HepG2 (cell line): Measurements from ENCODE around the gene TRAPPC12. TPM values are rescaled to one million over a fixed set of nuclear protein-coding genes. Genes with fewer than 3 reads are reported as not detected.

Source experiments
- ARHGAP35 ChIP-seq: sonication (generic); formaldehyde crosslinking; IDR thresholded peaks from 2 replicates; pipeline ENCODE4 v1.9.0; 2022; ENCODE audit warnings: mild to moderate bottlenecking, inconsistent platforms, moderate library complexity, missing genetic modification reagents, borderline replicate concordance
- ARNT2 ChIP-seq: sonication (generic); formaldehyde crosslinking; IDR thresholded peaks from 2 replicates; pipeline ENCODE4 v1.8.0; 2022; ENCODE audit warnings: mild to moderate bottlenecking, low read depth, missing genetic modification reagents, moderate library complexity
- HNRNPH1 ChIP-seq: fragments of 200-400 bp; formaldehyde crosslinking; optimal IDR thresholded peaks from 2 replicates; pipeline ENCODE3; 2017; ENCODE audit warnings: mild to moderate bottlenecking, low read depth, low read length
- HNRNPK ChIP-seq: fragments of 200-400 bp; formaldehyde crosslinking; IDR thresholded peaks from 2 replicates; pipeline ENCODE4 v1.6.1; 2018; ENCODE audit warnings: low read length, low read depth, moderate library complexity, mild to moderate bottlenecking; ENCODE audit not compliant: poor library complexity, severe bottlenecking
- HNRNPL ChIP-seq: fragments of 200-400 bp; formaldehyde crosslinking; IDR thresholded peaks from 2 replicates; pipeline ENCODE4 v1.6.1; 2017; ENCODE audit warnings: mild to moderate bottlenecking, low read depth, low read length
- ISX ChIP-seq: sonication (generic); formaldehyde crosslinking; conservative IDR thresholded peaks from 2 replicates; pipeline ENCODE4 v1.5.0; 2020; ENCODE audit warnings: missing genetic modification reagents
- JUN ChIP-seq: sonication (generic); formaldehyde crosslinking; IDR thresholded peaks from 2 replicates; pipeline ENCODE4 v1.4.0; 2020; ENCODE audit warnings: mild to moderate bottlenecking, missing genetic modification reagents
- MED8 ChIP-seq: sonication (generic); formaldehyde crosslinking; IDR thresholded peaks from 2 replicates; pipeline ENCODE4 v1.8.1; 2023; ENCODE audit warnings: mild to moderate bottlenecking, missing genetic modification reagents; ENCODE audit not compliant: insufficient replicate concordance
- MEIS2 ChIP-seq: sonication (generic); formaldehyde crosslinking; IDR thresholded peaks from 2 replicates; pipeline ENCODE4 v1.9.0; 2021; ENCODE audit warnings: mild to moderate bottlenecking, missing genetic modification reagents
- NFIC ChIP-seq: IDR thresholded peaks from 2 replicates; pipeline ENCODE4 v1.6.1; 2012; ENCODE audit warnings: mild to moderate bottlenecking, low read length, inconsistent platforms
- NFKB2 ChIP-seq: sonication (generic); formaldehyde crosslinking; IDR thresholded peaks from 2 replicates; pipeline ENCODE4 v1.4.0; 2020; ENCODE audit warnings: missing genetic modification reagents, borderline replicate concordance
- NFKBIZ ChIP-seq: IDR thresholded peaks from 2 replicates; pipeline ENCODE4 v1.6.1; 2018; ENCODE audit warnings: missing genetic modification reagents, missing compliant biosample characterization
- NFYC ChIP-seq: IDR thresholded peaks from 2 replicates; pipeline ENCODE4 v1.6.1; 2016; ENCODE audit warnings: missing genetic modification reagents, missing compliant biosample characterization
- PRPF4 ChIP-seq: fragments of 200-400 bp; formaldehyde crosslinking; IDR thresholded peaks from 2 replicates; pipeline ENCODE4 v1.6.1; 2016; ENCODE audit warnings: low read length, low read depth; ENCODE audit not compliant: poor library complexity, severe bottlenecking
- RBAK ChIP-seq: sonication (generic); formaldehyde crosslinking; IDR thresholded peaks from 2 replicates; pipeline ENCODE4 v1.5.1; 2020; ENCODE audit warnings: mild to moderate bottlenecking, missing genetic modification reagents
- RCOR2 ChIP-seq: IDR thresholded peaks from 2 replicates; pipeline ENCODE4 v1.6.1; 2016; ENCODE audit warnings: missing biosample characterization, missing genetic modification reagents
- SIX1 ChIP-seq: sonication (generic); formaldehyde crosslinking; IDR thresholded peaks from 2 replicates; pipeline ENCODE4 v1.4.0; 2020; ENCODE audit warnings: missing genetic modification reagents, borderline replicate concordance
- THAP9 ChIP-seq: sonication (generic); formaldehyde crosslinking; IDR thresholded peaks from 2 replicates; pipeline ENCODE4; 2020; ENCODE audit warnings: missing genetic modification reagents, mild to moderate bottlenecking, borderline replicate concordance
- YEATS2 ChIP-seq: sonication (generic); formaldehyde crosslinking; IDR thresholded peaks from 2 replicates; pipeline ENCODE4 v1.4.0; 2020; ENCODE audit warnings: missing genetic modification reagents, borderline replicate concordance
- ZFP1 ChIP-seq: IDR thresholded peaks from 2 replicates; pipeline ENCODE4 v1.6.1; 2016
- ZFP36L2 ChIP-seq: sonication (generic); formaldehyde crosslinking; IDR thresholded peaks from 2 replicates; pipeline ENCODE4 v1.4.0; 2020; ENCODE audit warnings: missing genetic modification reagents
- ZFP90 ChIP-seq: sonication (generic); formaldehyde crosslinking; IDR thresholded peaks from 2 replicates; pipeline ENCODE4 v1.8.0; 2022; ENCODE audit warnings: missing genetic modification reagents, mild to moderate bottlenecking, inconsistent platforms, borderline replicate concordance
- ZNF12 ChIP-seq: sonication (generic); formaldehyde crosslinking; IDR thresholded peaks from 2 replicates; pipeline ENCODE4 v1.5.0; 2020; ENCODE audit warnings: missing genetic modification reagents
- ZNF121 ChIP-seq: sonication (generic); formaldehyde crosslinking; IDR thresholded peaks from 2 replicates; pipeline ENCODE4 v1.5.0; 2020; ENCODE audit warnings: mild to moderate bottlenecking, missing genetic modification reagents
- ZNF34 ChIP-seq: sonication (generic); formaldehyde crosslinking; IDR thresholded peaks from 2 replicates; pipeline ENCODE4 v1.4.0; 2020; ENCODE audit warnings: mild to moderate bottlenecking, missing genetic modification reagents, borderline replicate concordance
- ZNF788 ChIP-seq: sonication (generic); formaldehyde crosslinking; IDR thresholded peaks from 2 replicates; pipeline ENCODE4 v1.5.0; 2020; ENCODE audit warnings: mild to moderate bottlenecking, missing genetic modification reagents, borderline replicate concordance
- ZZZ3 ChIP-seq: sonication (generic); formaldehyde crosslinking; IDR thresholded peaks from 2 replicates; pipeline ENCODE4 v1.4.0; 2020; ENCODE audit warnings: missing genetic modification reagents, mild to moderate bottlenecking, borderline replicate concordance
- polyA plus RNA-seq, 8 experiments: library from polyadenylated mRNA; depleted of rRNA in 3 of 8; stranded (reverse) in 7 of 8; unstranded in 1 of 8; fragments of >200 nt; fragmentation: Illumina TruSeq in 4 of 8; extraction: Trizol in 4 of 8; gene quantifications; 2 replicates each; pipeline versions ENCODE4 v1.2.1 to v1.2.3, GENCODE V29; 2011 to 2016; ENCODE audit warnings: low read depth in 4 of 8, missing spikeins in 1 of 8, mixed read lengths in 1 of 8; ENCODE audit not compliant: insufficient read depth in 1 of 8
- total RNA-seq, 5 experiments: library from RNA; depleted of rRNA; stranded (reverse); fragments of >200 nt; fragmentation: Illumina TruSeq; extraction: Trizol; gene quantifications; 2 replicates each; pipeline ENCODE4 v1.2.3, GENCODE V29; 2016; ENCODE audit warnings: low read depth in 1 of 5
- TF ChIP-seq, protein P1 (sequence below): sonication (generic); formaldehyde crosslinking; IDR thresholded peaks from 2 replicates; pipeline ENCODE4 v1.8.1; 2023; ENCODE audit warnings: mild to moderate bottlenecking, missing genetic modification reagents, borderline replicate concordance
- TF ChIP-seq, protein P2 (sequence below): sonication (generic); formaldehyde crosslinking; IDR thresholded peaks from 2 replicates; pipeline ENCODE4 v1.4.0; 2020; ENCODE audit warnings: mild to moderate bottlenecking, missing genetic modification reagents

The TRAPPC12 gene
- total and polyA plus RNA-seq, 2 of the 13 experiments (the other 11 are each of a cell fraction or from before 2014, with no cell fraction given) = 46.4 to 97.7 TPM

- TF ChIP-seq HNRNPL (no peak), JUN (peak; percentile 97), ARNT2 (CRISPR knock-in tag) (peak; percentile 69), NFIC (no peak), THAP9 (CRISPR knock-in tag) (no peak), HNRNPH1 (no peak), ZZZ3 (CRISPR knock-in tag) (no peak), ZFP1 (CRISPR knock-in tag) (peak; percentile 72; the same call in 1 of the 2 replicates), MED8 (peak; percentile 17), RBAK (CRISPR knock-in tag) (peak; percentile 58; the same call in 1 of the 2 replicates), YEATS2 (CRISPR knock-in tag) (peak; percentile 69; the same call in 1 of the 2 replicates), RCOR2 (CRISPR knock-in tag) (peak; percentile 88), ARHGAP35 (CRISPR knock-in tag) (no peak), ZFP36L2 (CRISPR knock-in tag) (no peak), ZNF12 (CRISPR knock-in tag) (no peak), HNRNPK (no peak), SIX1 (CRISPR knock-in tag) (no peak; the same call in none of the 2 replicates), ZNF788 (CRISPR knock-in tag) (peak; percentile 33; the same call in 1 of the 2 replicates), ZNF34 (CRISPR knock-in tag) (no peak), NFYC (CRISPR knock-in tag) (0 out of 2 replicates have a peak, but pooled peaks have one; percentile 27), NFKBIZ (CRISPR knock-in tag) (0 out of 2 replicates have a peak, but pooled peaks have one; percentile 48), MEIS2 (CRISPR knock-in tag) (peak; percentile 93), ISX (no peak), ZNF121 (no peak), ZFP90 (0 out of 2 replicates have a peak, but pooled peaks have one; percentile 20), NFKB2 (CRISPR knock-in tag) (no peak; the same call in 1 of the 2 replicates), PRPF4 (no peak)
- TF ChIP-seq, protein P1, sequence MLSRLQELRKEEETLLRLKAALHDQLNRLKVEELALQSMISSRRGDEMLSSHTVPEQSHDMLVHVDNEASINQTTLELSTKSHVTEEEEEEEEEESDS = no peak
- TF ChIP-seq, protein P2, sequence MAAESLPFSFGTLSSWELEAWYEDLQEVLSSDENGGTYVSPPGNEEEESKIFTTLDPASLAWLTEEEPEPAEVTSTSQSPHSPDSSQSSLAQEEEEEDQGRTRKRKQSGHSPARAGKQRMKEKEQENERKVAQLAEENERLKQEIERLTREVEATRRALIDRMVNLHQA (CRISPR knock-in tag) = no peak
These were observed 86.5 kb downstream of the TRAPPC12 start (continued) for GRCh38 chr2:3465844-3466481.
